Fibroblast of skin of right quadriceps (primary cell): ENCODE measurements around the gene CEP19.

ENCODE experiments used
- DNase-seq: peaks from one replicate; pipeline ENCODE4 v3.0.0-alpha.2; 2013

CEP19 gene

GRCh38 chr3:196707566-196707965 is 4.5 kb downstream of the CEP19 start:
- DNase-seq, result no peak

- DNase-seq, result no peak
Measured at GRCh38 chr3:196706731-196707130, 5.3 kb downstream of the CEP19 start.

- DNase-seq, result no peak
Measured at GRCh38 chr3:196706327-196706726, 5.7 kb downstream of the CEP19 start.

- DNase-seq, result no peak
Measured at GRCh38 chr3:196700801-196701200, 11.2 kb downstream of the CEP19 start.

GRCh38 chr3:196699749-196700148 is 12.3 kb downstream of the CEP19 start:
- no peak for DNase-seq

- DNase-seq, result no peak
Measured at GRCh38 chr3:196697270-196697669, 14.8 kb downstream of the CEP19 start.

- no peak for DNase-seq
Measured at GRCh38 chr3:196695849-196696226, 16.2 kb downstream of the CEP19 start.

- DNase-seq, result no peak
Measured at GRCh38 chr3:196694941-196695848, 16.9 kb downstream of the CEP19 start.

GRCh38 chr3:196694202-196694638 is 17.8 kb downstream of the CEP19 start:
- DNase-seq, result no peak

GRCh38 chr3:196691386-196691785 is 20.7 kb downstream of the CEP19 start:
- DNase-seq, result no peak

GRCh38 chr3:196689941-196690660 is 21.9 kb downstream of the CEP19 start:
- no peak for DNase-seq

- DNase-seq, result peak; percentile 62
Measured at GRCh38 chr3:196688349-196688748, 23.7 kb downstream of the CEP19 start.

GRCh38 chr3:196686436-196686835 is 25.6 kb downstream of the CEP19 start:
- no peak for DNase-seq

- DNase-seq, result peak; percentile 45
Measured at GRCh38 chr3:196684548-196685407, 27.3 kb downstream of the CEP19 start.

- DNase-seq, result no peak
Measured at GRCh38 chr3:196677931-196678330, 34.1 kb downstream of the CEP19 start.

GRCh38 chr3:196677353-196677752 is 34.7 kb downstream of the CEP19 start:
- DNase-seq, result no peak

GRCh38 chr3:196673632-196674031 is 38.4 kb downstream of the CEP19 start:
- no peak for DNase-seq

- no peak for DNase-seq
Measured at GRCh38 chr3:196670339-196670738, 41.7 kb downstream of the CEP19 start.

GRCh38 chr3:196667056-196667825 is 44.8 kb downstream of the CEP19 start:
- no peak for DNase-seq

- DNase-seq, result peak; percentile 60
Measured at GRCh38 chr3:196666001-196666867, 45.8 kb downstream of the CEP19 start.
